Vagina (tissue), 2 donors: ENCODE results near the gene AFG3L2. TPM values are rescaled to one million over a fixed set of nuclear protein-coding genes. Genes with fewer than 3 reads are reported as not detected.

ENCODE experiments used
- DNase-seq, 2 donors: peaks; one replicate each; pipeline ENCODE4 v3.0.0-alpha.2; 2017; ENCODE audit errors: extremely low spot score in 2 of 2
- H3K27ac ChIP-seq: fragments of 200-600 bp; sonication (generic); one replicate; pipeline ENCODE4 v1.5.1; 2019
- H3K27me3 ChIP-seq: fragments of 200-600 bp; sonication (generic); one replicate; pipeline ENCODE4 v1.5.1; 2019
- H3K36me3 ChIP-seq, 2 donors: fragments of 200-600 bp; sonication (generic); one replicate each; pipeline ENCODE4 v1.5.1; 2017 to 2019
- H3K4me1 ChIP-seq: fragments of 200-600 bp; sonication (generic); one replicate; pipeline ENCODE4 v1.5.1; 2019
- H3K4me3 ChIP-seq, 2 donors: fragments of 200-600 bp; sonication (generic); 1 replicate in 1 of 2; 2 replicates in 1 of 2; pipeline ENCODE4 v1.5.1; 2016 to 2019
- H3K9me3 ChIP-seq: fragments of 200-600 bp; sonication (generic); one replicate; pipeline ENCODE4 v1.5.1; 2019
- POLR2A ChIP-seq, 2 donors: fragments of 450-650 bp; IDR thresholded peaks; one replicate each; pipeline ENCODE4 v1.6.1; 2017; ENCODE audit warnings: antibody characterized with exemption in 2 of 2, mild to moderate bottlenecking in 2 of 2, moderate library complexity in 2 of 2
- POLR2AphosphoS5 ChIP-seq, 2 donors: sonication (generic); formaldehyde crosslinking; IDR thresholded peaks; one replicate each; pipeline ENCODE4 v1.9.0; 2017; ENCODE audit warnings: antibody characterized with exemption in 2 of 2, mild to moderate bottlenecking in 2 of 2, low read depth in 1 of 2; ENCODE audit not compliant: insufficient read depth in 1 of 2
- intact Hi-C: fragments of 100-400 bp; cut with DNase I; formaldehyde crosslinking; loops from one replicate; pipeline ENCODE4 v1.15.1; 2023
- total RNA-seq: library from RNA; depleted of rRNA; stranded (reverse); fragments of >200 nt; gene quantifications from one replicate; pipeline ENCODE4 v1.2.3, GENCODE V29; 2016
- TF ChIP-seq, protein P1 (sequence below), 3 experiments: fragments of 450-650 bp in 2 of 3; fragments of 200-600 bp in 1 of 3; sonication (generic) in 1 of 3; IDR thresholded peaks; one replicate each; pipeline ENCODE4 v1.5.1; 2017 to 2019; ENCODE audit warnings: antibody characterized with exemption in 3 of 3, mild to moderate bottlenecking in 2 of 3, moderate library complexity in 2 of 3

Gene AFG3L2
- total RNA-seq, 1 donor from 2014 or later: 38.3 TPM

DNA sequence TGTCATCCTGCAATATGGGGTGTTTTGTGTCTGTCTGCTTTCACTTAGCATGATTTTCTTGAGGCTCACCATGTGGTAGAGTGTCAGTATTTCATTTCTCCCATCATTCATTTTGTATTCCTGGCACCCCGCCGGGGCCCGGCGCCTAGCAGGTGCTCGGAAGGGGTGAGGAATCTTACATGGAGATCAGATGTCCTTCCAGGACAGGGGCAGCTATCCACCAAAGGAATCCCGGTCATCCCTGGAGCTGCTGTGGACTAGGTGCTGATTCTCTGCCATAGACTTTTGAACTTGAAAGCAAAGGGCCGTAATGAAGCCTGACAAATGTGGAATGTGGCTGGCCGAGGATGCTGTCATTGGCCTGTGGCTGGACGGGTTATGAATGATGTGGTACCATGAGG, 33.1 kb upstream of the AFG3L2 start:
- TF ChIP-seq, protein P1, sequence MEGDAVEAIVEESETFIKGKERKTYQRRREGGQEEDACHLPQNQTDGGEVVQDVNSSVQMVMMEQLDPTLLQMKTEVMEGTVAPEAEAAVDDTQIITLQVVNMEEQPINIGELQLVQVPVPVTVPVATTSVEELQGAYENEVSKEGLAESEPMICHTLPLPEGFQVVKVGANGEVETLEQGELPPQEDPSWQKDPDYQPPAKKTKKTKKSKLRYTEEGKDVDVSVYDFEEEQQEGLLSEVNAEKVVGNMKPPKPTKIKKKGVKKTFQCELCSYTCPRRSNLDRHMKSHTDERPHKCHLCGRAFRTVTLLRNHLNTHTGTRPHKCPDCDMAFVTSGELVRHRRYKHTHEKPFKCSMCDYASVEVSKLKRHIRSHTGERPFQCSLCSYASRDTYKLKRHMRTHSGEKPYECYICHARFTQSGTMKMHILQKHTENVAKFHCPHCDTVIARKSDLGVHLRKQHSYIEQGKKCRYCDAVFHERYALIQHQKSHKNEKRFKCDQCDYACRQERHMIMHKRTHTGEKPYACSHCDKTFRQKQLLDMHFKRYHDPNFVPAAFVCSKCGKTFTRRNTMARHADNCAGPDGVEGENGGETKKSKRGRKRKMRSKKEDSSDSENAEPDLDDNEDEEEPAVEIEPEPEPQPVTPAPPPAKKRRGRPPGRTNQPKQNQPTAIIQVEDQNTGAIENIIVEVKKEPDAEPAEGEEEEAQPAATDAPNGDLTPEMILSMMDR (IDR thresholded peaks at IDR 0.05): no peak
- TF ChIP-seq POLR2AphosphoS5 (IDR thresholded peaks at IDR 0.05; ENCODE audit: insufficient read depth in 1 of 2, low read depth in 1 of 2) (no peak), POLR2A (IDR thresholded peaks at IDR 0.05) (no peak)
- intact Hi-C loops: no loop called here

DNA sequence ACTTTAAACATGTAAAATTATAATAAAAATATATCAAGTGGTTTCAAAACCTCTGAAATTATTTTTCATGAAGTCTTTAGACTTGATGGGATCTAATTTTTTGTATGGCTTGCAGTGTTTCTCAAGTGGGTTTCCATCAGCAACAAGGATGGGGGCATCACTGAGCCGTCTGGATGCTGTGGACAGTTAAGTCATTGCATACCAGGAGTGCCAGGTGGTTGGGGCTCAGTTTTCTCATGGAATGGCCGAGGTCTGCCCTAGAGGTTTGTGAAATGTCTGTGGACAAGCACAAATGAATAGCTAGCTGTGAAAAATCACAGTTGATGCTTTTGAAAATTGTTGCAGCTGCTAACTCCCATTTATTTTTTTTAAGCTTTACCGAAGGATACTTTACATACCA, 32.4 kb upstream of the AFG3L2 start:
- peaks cover 12% of the 10 kb centered on the region for H3K4me1 ChIP-seq
- H3K4me3 ChIP-seq: no peak overlapping the region
- no peaks in the 10 kb centered on the region for H3K36me3 ChIP-seq
- no peak overlapping the region for H3K27ac ChIP-seq
- H3K27me3 ChIP-seq: no peaks in the 10 kb centered on the region
- no peak for DNase-seq
- no peaks in the 10 kb centered on the region for H3K9me3 ChIP-seq
- TF ChIP-seq POLR2A (IDR thresholded peaks at IDR 0.05) (no peak), POLR2AphosphoS5 (IDR thresholded peaks at IDR 0.05; ENCODE audit: insufficient read depth in 1 of 2, low read depth in 1 of 2) (no peak)
- TF ChIP-seq, protein P1 (IDR thresholded peaks at IDR 0.05): no peak
- intact Hi-C loops: loop anchor here (5.0 kb wide), 1 partner anchor 248 kb away; the partner anchor contains the start of gene SPIRE1

More for the DNA sequence above, 33.1 kb upstream of the AFG3L2 start:
- peaks cover 12% of the 10 kb centered on the region for H3K4me1 ChIP-seq
- H3K27ac ChIP-seq: no peak overlapping the region
- no peak overlapping the region for H3K4me3 ChIP-seq
- no peaks in the 10 kb centered on the region for H3K27me3 ChIP-seq
- no peaks in the 10 kb centered on the region for H3K36me3 ChIP-seq
- no peak for DNase-seq
- no peaks in the 10 kb centered on the region for H3K9me3 ChIP-seq

DNA sequence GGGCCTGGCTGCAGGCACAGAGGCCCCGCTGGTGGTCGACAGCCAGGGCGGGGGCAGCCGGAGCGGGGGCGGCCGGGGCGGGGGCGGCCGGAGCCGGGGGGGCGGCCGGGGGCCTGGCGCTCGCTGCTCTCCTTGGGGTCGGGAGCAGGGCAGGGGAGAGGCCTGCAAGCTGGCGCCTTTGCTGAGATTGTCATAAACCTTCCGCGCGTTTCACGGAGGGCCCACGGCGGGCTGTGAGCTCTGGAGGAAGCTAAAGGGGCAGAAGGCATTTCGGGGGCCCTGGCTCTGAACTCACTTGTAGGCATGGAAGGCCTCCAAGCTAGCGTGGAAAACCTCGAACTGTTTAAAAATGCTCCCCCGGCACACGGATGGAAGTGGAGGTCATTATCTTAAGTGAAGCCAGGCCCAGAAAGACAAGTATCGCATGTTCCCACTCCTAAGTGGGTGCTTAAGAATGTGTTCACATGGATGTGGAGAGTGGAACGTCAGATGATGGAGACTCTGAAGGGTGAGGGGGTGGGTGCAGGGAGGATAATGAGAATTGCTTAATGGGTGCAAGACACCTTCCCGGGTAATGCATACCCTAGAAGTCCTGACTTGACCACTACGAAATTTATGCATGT, 31.3 kb upstream of the AFG3L2 start:
- H3K9me3 ChIP-seq: no peaks in the 10 kb centered on the region
- peaks cover 12% of the 10 kb centered on the region for H3K4me1 ChIP-seq
- peak overlapping the region; percentile 86 for H3K27ac ChIP-seq
- intact Hi-C loops: loop anchor here (5.0 kb wide), 1 partner anchor 249 kb away; the partner anchor contains the start of gene SPIRE1
- H3K4me3 ChIP-seq: peak overlapping the region; percentile 63 to 75
- TF ChIP-seq, protein P1 (IDR thresholded peaks at IDR 0.05): no peak
- no peak for TF ChIP-seq POLR2A (IDR thresholded peaks at IDR 0.05)
- no peak for TF ChIP-seq POLR2AphosphoS5 (IDR thresholded peaks at IDR 0.05; ENCODE audit: insufficient read depth in 1 of 2, low read depth in 1 of 2)
- DNase-seq: no peak
- H3K36me3 ChIP-seq: no peaks in the 10 kb centered on the region
- no peaks in the 10 kb centered on the region for H3K27me3 ChIP-seq

DNA sequence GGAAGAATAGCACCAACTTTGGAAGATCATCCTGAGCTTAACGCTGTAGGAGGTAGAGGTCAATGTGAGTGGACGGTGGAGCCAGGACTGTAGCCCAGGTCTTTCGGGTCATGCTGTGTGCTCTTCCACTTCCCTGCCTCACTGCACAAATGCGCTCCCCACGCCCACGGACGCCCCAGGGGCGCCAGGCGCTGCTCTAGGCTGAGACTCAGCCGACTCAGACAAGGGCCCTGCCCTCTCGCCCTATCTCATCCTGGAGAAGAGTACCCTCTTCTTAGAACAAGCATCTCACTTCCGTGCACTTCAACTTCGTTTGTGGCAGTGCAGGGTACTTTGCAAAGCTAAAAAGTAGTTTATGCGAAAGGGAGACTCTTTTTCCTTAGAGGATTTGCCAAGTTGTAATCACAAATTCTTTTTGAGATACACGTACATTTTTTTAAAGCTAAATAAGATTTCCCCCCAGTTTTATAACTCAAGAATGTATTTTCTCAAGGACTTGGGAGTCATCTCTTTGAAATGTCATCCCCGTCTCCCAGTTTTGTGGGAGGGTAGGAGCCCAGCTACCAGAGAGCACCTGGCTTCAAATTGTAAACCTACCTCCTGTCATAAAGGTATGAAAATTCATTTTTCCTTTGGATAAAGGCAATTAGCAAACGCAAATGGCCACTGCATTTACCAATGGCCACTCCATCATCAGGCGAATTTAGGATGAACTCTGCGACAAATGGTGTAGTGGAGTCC, 29.5 kb upstream of the AFG3L2 start:
- Histone ChIP-seq H3K9me3 (no peaks in the 10 kb centered on the region), H3K4me3 (no peak overlapping the region), H3K36me3 (no peaks in the 10 kb centered on the region), H3K27ac (peak overlapping the region; percentile 86), H3K4me1 (peaks cover 12% of the 10 kb centered on the region), H3K27me3 (no peaks in the 10 kb centered on the region)
- no peak for TF ChIP-seq POLR2AphosphoS5 (IDR thresholded peaks at IDR 0.05; ENCODE audit: insufficient read depth in 1 of 2, low read depth in 1 of 2)
- TF ChIP-seq POLR2A (IDR thresholded peaks at IDR 0.05): no peak
- TF ChIP-seq, protein P1 (IDR thresholded peaks at IDR 0.05): no peak
- intact Hi-C loops: loop anchor here (5.0 kb wide), 1 partner anchor 251 kb away; the partner anchor contains the start of gene SPIRE1
- no peak for DNase-seq
